ENCODE measurements around the gene C5orf46.

DNA sequence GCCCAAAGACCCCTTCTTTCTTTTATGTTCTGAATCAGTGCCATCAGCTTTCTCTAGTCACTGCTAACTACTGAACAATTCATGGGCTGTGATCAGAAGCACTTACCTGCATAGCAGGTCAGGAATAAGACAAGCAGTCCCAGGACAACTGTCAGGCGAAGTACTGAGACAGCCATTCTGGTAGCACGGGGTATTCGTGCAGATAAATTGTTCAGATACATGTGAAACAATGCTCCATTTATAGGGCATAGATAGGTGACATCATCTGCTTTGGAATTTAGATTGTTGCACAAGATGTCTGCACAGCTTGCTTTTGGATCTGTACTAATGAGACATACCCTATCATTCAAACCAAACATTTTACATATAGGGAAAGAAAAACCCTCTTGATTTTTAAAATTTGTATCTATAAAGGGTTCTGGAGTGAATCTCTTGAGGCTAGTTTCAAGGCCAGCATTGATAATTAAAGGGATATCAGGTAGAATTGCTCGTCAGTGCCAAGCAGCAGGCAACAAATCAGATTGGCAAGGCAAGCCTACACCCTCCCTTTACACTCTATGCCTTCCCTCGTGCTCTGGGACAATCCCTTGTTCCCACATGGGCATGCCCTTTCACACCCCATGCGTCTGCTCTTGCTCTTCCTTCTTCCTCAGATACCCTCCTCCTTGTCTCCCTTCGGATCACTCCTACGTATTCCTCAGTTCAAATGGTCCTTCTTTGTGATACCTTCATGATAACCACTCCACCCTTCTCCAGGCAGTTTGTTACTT lies at the start of gene C5orf46:
- TF ChIP-seq, protein P1, sequence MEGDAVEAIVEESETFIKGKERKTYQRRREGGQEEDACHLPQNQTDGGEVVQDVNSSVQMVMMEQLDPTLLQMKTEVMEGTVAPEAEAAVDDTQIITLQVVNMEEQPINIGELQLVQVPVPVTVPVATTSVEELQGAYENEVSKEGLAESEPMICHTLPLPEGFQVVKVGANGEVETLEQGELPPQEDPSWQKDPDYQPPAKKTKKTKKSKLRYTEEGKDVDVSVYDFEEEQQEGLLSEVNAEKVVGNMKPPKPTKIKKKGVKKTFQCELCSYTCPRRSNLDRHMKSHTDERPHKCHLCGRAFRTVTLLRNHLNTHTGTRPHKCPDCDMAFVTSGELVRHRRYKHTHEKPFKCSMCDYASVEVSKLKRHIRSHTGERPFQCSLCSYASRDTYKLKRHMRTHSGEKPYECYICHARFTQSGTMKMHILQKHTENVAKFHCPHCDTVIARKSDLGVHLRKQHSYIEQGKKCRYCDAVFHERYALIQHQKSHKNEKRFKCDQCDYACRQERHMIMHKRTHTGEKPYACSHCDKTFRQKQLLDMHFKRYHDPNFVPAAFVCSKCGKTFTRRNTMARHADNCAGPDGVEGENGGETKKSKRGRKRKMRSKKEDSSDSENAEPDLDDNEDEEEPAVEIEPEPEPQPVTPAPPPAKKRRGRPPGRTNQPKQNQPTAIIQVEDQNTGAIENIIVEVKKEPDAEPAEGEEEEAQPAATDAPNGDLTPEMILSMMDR (IDR thresholded peaks at IDR 0.05), result no peak
- TF ChIP-seq IRF2 (CRISPR knock-in tag; IDR thresholded peaks at IDR 0.05; ENCODE audit: borderline replicate concordance, low read depth) (no peak), MYBL2 (CRISPR knock-in tag; IDR thresholded peaks at IDR 0.05) (no peak), TCF7 (CRISPR knock-in tag; IDR thresholded peaks at IDR 0.05; ENCODE audit: low read depth) (no peak), CREM (CRISPR knock-in tag; IDR thresholded peaks at IDR 0.05) (no peak), FOXP1 (CRISPR knock-in tag; IDR thresholded peaks at IDR 0.05; ENCODE audit: borderline replicate concordance) (no peak), TEAD4 (CRISPR knock-in tag; IDR thresholded peaks at IDR 0.05) (no peak), NR1H2 (CRISPR knock-in tag; IDR thresholded peaks at IDR 0.05) (no peak), CREB1 (CRISPR knock-in tag; IDR thresholded peaks at IDR 0.05) (no peak), SMAD4 (CRISPR knock-in tag; IDR thresholded peaks at IDR 0.05) (no peak)

Measured in WTC11 (cell line).